K562 (cell line): ENCODE results near the gene SYNJ2. TPM values are rescaled to one million over a fixed set of nuclear protein-coding genes. Genes with fewer than 3 reads are reported as not detected.

Experiments
- FOXM1 ChIP-seq, 2 experiments: fragments of 450-650 bp in 1 of 2; sonication (generic) in 1 of 2; formaldehyde crosslinking in 1 of 2; IDR thresholded peaks; 2 replicates each; pipeline versions ENCODE4 v1.6.1 to v1.9.0; 2017 to 2022; ENCODE audit warnings: low read depth in 2 of 2, mild to moderate bottlenecking in 2 of 2, missing genetic modification reagents in 1 of 2, moderate library complexity in 1 of 2
- HDGF ChIP-seq: fragments of 450-650 bp; IDR thresholded peaks from 2 replicates; pipeline ENCODE4 v1.6.1; 2016
- KDM2B ChIP-seq: fragments of 250-450 bp; sonication (Bioruptor Pico); IDR thresholded peaks from 2 replicates; pipeline ENCODE4 v1.8.0; 2021; ENCODE audit warnings: mild to moderate bottlenecking, moderate library complexity
- MLX ChIP-seq, 2 experiments: fragments of 450-650 bp in 1 of 2; sonication (generic) in 1 of 2; formaldehyde crosslinking; conservative IDR thresholded peaks; 2 replicates each; pipeline versions ENCODE4 v1.4.0 to v1.8.1; 2020 to 2022; ENCODE audit warnings: mild to moderate bottlenecking in 1 of 2, missing genetic modification reagents in 1 of 2
- NFE2 ChIP-seq: IDR thresholded peaks from 2 replicates; pipeline ENCODE4 v1.6.1; 2014; ENCODE audit warnings: antibody characterized with exemption, low read depth
- NR2C1 ChIP-seq, 2 experiments: fragments of 450-650 bp; IDR thresholded peaks; 2 replicates each; pipeline ENCODE4 v1.6.1; 2017; ENCODE audit warnings: mild to moderate bottlenecking in 2 of 2, antibody characterized with exemption in 1 of 2, inconsistent platforms in 1 of 2, missing compliant biosample characterization in 1 of 2, missing genetic modification characterization in 1 of 2
- PHB ChIP-seq: fragments of 250-450 bp; sonication (Bioruptor Pico); IDR thresholded peaks from 2 replicates; pipeline ENCODE4 v1.5.0; 2021
- TRIM28 ChIP-seq: fragments of 450-650 bp; IDR thresholded peaks from 2 replicates; pipeline ENCODE4 v1.6.1; 2017
- ZBTB7A ChIP-seq: IDR thresholded peaks from 2 replicates; pipeline ENCODE4 v1.6.1; 2011; ENCODE audit warnings: low read depth, mild to moderate bottlenecking, low read length, moderate library complexity, borderline replicate concordance; ENCODE audit not compliant: control insufficient read depth
- polyA plus RNA-seq, 8 experiments: library from polyadenylated mRNA; depleted of rRNA in 4 of 8; stranded (reverse) in 5 of 8; unstranded in 3 of 8; fragments of >200 nt; fragmentation: Nextera tagmentation in 2 of 8; fragmentation: Illumina TruSeq in 1 of 8; extraction: Ambion mirVana in 2 of 8; extraction: Trizol in 1 of 8; gene quantifications; 2 replicates each; pipeline versions ENCODE4 v1.2.1 to v1.2.3, GENCODE V29; 2011 to 2014; ENCODE audit warnings: inconsistent platforms in 1 of 8, missing spikeins in 1 of 8
- total RNA-seq, 7 experiments: library from RNA; depleted of rRNA in 6 of 7; stranded (reverse); fragments of >200 nt in 6 of 7; fragmentation: Illumina TruSeq in 2 of 7; extraction: Trizol in 2 of 7; gene quantifications; 2 replicates each; pipeline versions ENCODE4 v1.2.1 to v1.2.3, GENCODE V29; 2011 to 2021; ENCODE audit warnings: low replicate concordance in 1 of 7
- TF ChIP-seq, protein P1 (sequence below), 2 experiments: IDR thresholded peaks; 2 replicates each; pipeline ENCODE4 v1.6.1; 2011; ENCODE audit warnings: borderline replicate concordance in 1 of 2, control low read depth in 1 of 2, low read depth in 1 of 2, low read length in 1 of 2, mild to moderate bottlenecking in 1 of 2, mixed read lengths in 1 of 2, moderate library complexity in 1 of 2; ENCODE audit not compliant: insufficient read depth in 1 of 2, insufficient read length in 1 of 2, poor library complexity in 1 of 2, severe bottlenecking in 1 of 2; ENCODE audit errors: extremely low read depth in 1 of 2
- TF ChIP-seq, protein P2 (sequence below): fragments of 450-650 bp; formaldehyde crosslinking; IDR thresholded peaks from 2 replicates; pipeline ENCODE4 v1.4.0; 2020; ENCODE audit warnings: mild to moderate bottlenecking, mixed read lengths

SYNJ2 gene
- total and polyA plus RNA-seq, 9 of the 15 experiments (the other 6 are each of a cell fraction or from before 2014, with no cell fraction given) = 3.0 to 27.7 (median 17.8) TPM

- TF ChIP-seq, protein P1, sequence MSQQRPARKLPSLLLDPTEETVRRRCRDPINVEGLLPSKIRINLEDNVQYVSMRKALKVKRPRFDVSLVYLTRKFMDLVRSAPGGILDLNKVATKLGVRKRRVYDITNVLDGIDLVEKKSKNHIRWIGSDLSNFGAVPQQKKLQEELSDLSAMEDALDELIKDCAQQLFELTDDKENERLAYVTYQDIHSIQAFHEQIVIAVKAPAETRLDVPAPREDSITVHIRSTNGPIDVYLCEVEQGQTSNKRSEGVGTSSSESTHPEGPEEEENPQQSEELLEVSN (IDR thresholded peaks at IDR 0.05; ENCODE audit: borderline replicate concordance in 1 of 2, extremely low read depth in 1 of 2, insufficient read depth in 1 of 2, insufficient read length in 1 of 2, low read depth in 1 of 2, low read length in 1 of 2, poor library complexity in 1 of 2, severe bottlenecking in 1 of 2) = no peak
- TF ChIP-seq NR2C1 (IDR thresholded peaks at IDR 0.05) (peak; percentile 29; the same call in 1 of the 2 replicates), NR2C1 (tag; IDR thresholded peaks at IDR 0.05) (no peak), MLX (CRISPR knock-in tag; conservative IDR thresholded peaks at IDR 0.05) (peak in 1 of 2 experiments; percentile 51; a peak in 1 of 4 replicates), ZBTB7A (peak; percentile 79), NFE2 (peak; percentile 99), TRIM28 (peak; percentile 69), KDM2B (no peak), FOXM1 (IDR thresholded peaks at IDR 0.05; ENCODE audit: low read depth) (peak; percentile 69), FOXM1 (CRISPR knock-in tag; IDR thresholded peaks at IDR 0.05; ENCODE audit: low read depth) (no peak), HDGF (peak; percentile 99), PHB (CRISPR knock-in tag) (no peak)
- TF ChIP-seq, protein P2, sequence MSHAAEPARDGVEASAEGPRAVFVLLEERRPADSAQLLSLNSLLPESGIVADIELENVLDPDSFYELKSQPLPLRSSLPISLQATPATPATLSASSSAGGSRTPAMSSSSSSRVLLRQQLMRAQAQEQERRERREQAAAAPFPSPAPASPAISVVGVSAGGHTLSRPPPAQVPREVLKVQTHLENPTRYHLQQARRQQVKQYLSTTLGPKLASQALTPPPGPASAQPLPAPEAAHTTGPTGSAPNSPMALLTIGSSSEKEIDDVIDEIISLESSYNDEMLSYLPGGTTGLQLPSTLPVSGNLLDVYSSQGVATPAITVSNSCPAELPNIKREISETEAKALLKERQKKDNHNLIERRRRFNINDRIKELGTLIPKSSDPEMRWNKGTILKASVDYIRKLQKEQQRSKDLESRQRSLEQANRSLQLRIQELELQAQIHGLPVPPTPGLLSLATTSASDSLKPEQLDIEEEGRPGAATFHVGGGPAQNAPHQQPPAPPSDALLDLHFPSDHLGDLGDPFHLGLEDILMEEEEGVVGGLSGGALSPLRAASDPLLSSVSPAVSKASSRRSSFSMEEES (CRISPR knock-in tag) = no peak
These were observed 58.6 kb downstream of the SYNJ2 start (continued) for GRCh38 chr6:158040051-158040803.
